ENCODE results near the gene C1orf159. TPM values are rescaled to one million over a fixed set of nuclear protein-coding genes. Genes with fewer than 3 reads are reported as not detected.

Gene C1orf159
- total RNA-seq, 2 donors from 2014 or later: 4.4 to 4.6 TPM

GRCh38 chr1:1146026-1146425, 30.1 kb upstream of the C1orf159 start:
- no peaks in the 10 kb centered on the region for H3K36me3 ChIP-seq
- no peak overlapping the region for H3K4me3 ChIP-seq
- H3K27me3 ChIP-seq: no peaks in the 10 kb centered on the region
- no peak for DNase-seq (ENCODE audit: low spot score)
- TF ChIP-seq CTCF (IDR thresholded peaks at IDR 0.05): no peak
- no peaks in the 10 kb centered on the region for H3K4me1 ChIP-seq
- H3K27ac ChIP-seq: no peak overlapping the region
- no peaks in the 10 kb centered on the region for H3K9me3 ChIP-seq

GRCh38 chr1:1145547-1145914, 29.6 kb upstream of the C1orf159 start:
- Histone ChIP-seq H3K4me3 (no peak overlapping the region), H3K4me1 (no peaks in the 10 kb centered on the region), H3K27ac (no peak overlapping the region), H3K9me3 (no peaks in the 10 kb centered on the region), H3K36me3 (no peaks in the 10 kb centered on the region), H3K27me3 (no peaks in the 10 kb centered on the region)
- no peak for TF ChIP-seq CTCF (IDR thresholded peaks at IDR 0.05)
- DNase-seq (ENCODE audit: low spot score): no peak

GRCh38 chr1:1144843-1145546, 29.1 kb upstream of the C1orf159 start:
- Histone ChIP-seq H3K27me3 (no peaks in the 10 kb centered on the region), H3K27ac (no peak overlapping the region), H3K36me3 (no peaks in the 10 kb centered on the region), H3K9me3 (no peaks in the 10 kb centered on the region), H3K4me1 (no peaks in the 10 kb centered on the region), H3K4me3 (no peak overlapping the region)
- DNase-seq (ENCODE audit: low spot score): no peak
- TF ChIP-seq CTCF (IDR thresholded peaks at IDR 0.05): no peak

GRCh38 chr1:1144122-1144842, 28.4 kb upstream of the C1orf159 start:
- H3K4me3 ChIP-seq: no peak overlapping the region
- H3K27me3 ChIP-seq: no peaks in the 10 kb centered on the region
- no peak overlapping the region for H3K27ac ChIP-seq
- DNase-seq (ENCODE audit: low spot score): no peak
- H3K9me3 ChIP-seq: no peaks in the 10 kb centered on the region
- no peak for TF ChIP-seq CTCF (IDR thresholded peaks at IDR 0.05)
- H3K36me3 ChIP-seq: no peaks in the 10 kb centered on the region
- no peaks in the 10 kb centered on the region for H3K4me1 ChIP-seq

- Histone ChIP-seq H3K36me3 (no peaks in the 10 kb centered on the region), H3K9me3 (no peaks in the 10 kb centered on the region), H3K4me1 (no peaks in the 10 kb centered on the region), H3K27ac (no peak overlapping the region), H3K27me3 (no peaks in the 10 kb centered on the region), H3K4me3 (no peak overlapping the region)
- no peak for TF ChIP-seq CTCF (IDR thresholded peaks at IDR 0.05)
- DNase-seq (ENCODE audit: low spot score): no peak
These were observed 27.7 kb upstream of the C1orf159 start for GRCh38 chr1:1143636-1144035.

All from right atrium auricular region (tissue), 2 donors.